Fibroblast of mammary gland (primary cell): Measurements from ENCODE around the gene HBS1L.

ENCODE experiments used
- DNase-seq: peaks from one replicate; pipeline ENCODE4 v3.0.0-alpha.2; 2010; ENCODE audit warnings: low read depth
- H3K4me3 ChIP-seq: 2 replicates; pipeline ENCODE4 v1.5.1; 2011; ENCODE audit warnings: low read depth, mild to moderate bottlenecking, low read length, moderate library complexity; ENCODE audit not compliant: control insufficient read depth
- CTCF ChIP-seq: conservative IDR thresholded peaks from 2 replicates; pipeline ENCODE4 v1.5.1; 2011; ENCODE audit warnings: low read depth, low read length, inconsistent platforms; ENCODE audit not compliant: control insufficient read depth, insufficient read depth

Gene HBS1L

GRCh38 chr6:135084001-135084915, 29.6 kb upstream of the HBS1L start:
- no peak overlapping the region for H3K4me3 ChIP-seq
- DNase-seq: no peak
- no peak for TF ChIP-seq CTCF

DNA sequence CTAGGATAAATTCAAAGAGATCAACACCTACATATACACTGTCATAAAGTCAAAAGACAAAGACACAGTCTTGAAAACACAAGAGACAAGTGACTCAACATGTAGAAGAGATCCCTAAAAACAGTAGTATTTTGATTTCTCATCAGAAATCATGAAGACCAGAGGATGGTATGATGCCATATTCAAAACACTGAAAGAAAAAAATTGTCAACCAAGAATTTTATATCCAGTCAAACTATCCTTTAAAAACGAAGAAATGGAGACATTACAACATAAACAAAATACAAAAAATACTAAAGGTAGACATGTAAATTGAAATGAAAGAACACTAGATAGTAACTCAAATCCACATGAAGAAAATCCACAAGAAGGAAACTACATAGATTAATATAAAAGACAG, 27.3 kb upstream of the HBS1L start:
- DNase-seq: no peak
- H3K4me3 ChIP-seq: no peak overlapping the region
- TF ChIP-seq CTCF: no peak

- no peak for TF ChIP-seq CTCF
- H3K4me3 ChIP-seq: no peak overlapping the region
- DNase-seq: no peak
These were observed 20.4 kb upstream of the HBS1L start for GRCh38 chr6:135075018-135075417.

- H3K4me3 ChIP-seq: no peak overlapping the region
- DNase-seq: no peak
- TF ChIP-seq CTCF: no peak
These were observed 19.3 kb upstream of the HBS1L start for GRCh38 chr6:135073756-135074393.

DNA sequence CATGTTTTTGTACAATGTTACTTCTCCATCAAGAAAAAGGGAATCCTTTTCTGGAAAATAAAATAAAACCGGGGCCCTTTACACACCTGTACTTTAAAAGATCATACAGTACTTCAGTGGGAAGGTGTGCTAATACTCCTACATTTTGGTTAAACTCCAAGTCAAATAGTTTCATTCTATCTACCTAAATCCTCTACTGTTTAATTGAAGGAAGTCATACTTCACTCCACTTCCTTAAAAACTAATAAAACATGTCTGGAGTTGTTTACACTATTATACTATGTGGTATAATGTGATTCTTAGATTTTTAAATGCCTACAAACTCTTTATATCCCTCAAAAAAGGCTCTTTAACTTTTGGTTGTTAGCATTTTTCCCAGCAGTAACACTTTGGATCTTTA, 18.6 kb upstream of the HBS1L start:
- DNase-seq: no peak
- no peak for TF ChIP-seq CTCF
- H3K4me3 ChIP-seq: no peak overlapping the region

DNA sequence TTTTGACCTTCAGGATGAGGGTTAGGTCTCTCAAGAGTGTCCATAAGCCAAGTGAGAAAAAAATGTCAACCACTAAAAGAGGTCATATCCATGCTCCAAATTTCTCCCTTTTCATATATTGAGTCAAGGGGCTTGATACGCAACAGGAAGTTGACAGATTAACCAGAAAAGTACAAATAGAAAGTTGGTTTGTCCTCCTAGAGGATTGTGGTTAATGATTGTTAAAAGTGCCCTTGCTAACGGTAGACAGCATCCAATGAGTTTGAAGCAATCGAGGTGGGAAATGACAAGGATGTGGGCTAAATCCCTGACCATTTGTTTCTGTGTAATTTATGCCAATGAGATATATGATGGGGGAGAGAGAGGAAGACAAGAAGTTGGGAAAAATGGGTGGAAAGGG, 18.1 kb upstream of the HBS1L start:
- TF ChIP-seq CTCF: no peak
- DNase-seq: no peak

More for the DNA sequence above, 18.1 kb upstream of the HBS1L start:
- no peak overlapping the region for H3K4me3 ChIP-seq
